ENCODE measurements around the gene SRSF4.

SRSF4 gene

GRCh38 chr1:29162476-29163138, 19.1 kb downstream of the SRSF4 start:
- TF ChIP-seq, protein P1, sequence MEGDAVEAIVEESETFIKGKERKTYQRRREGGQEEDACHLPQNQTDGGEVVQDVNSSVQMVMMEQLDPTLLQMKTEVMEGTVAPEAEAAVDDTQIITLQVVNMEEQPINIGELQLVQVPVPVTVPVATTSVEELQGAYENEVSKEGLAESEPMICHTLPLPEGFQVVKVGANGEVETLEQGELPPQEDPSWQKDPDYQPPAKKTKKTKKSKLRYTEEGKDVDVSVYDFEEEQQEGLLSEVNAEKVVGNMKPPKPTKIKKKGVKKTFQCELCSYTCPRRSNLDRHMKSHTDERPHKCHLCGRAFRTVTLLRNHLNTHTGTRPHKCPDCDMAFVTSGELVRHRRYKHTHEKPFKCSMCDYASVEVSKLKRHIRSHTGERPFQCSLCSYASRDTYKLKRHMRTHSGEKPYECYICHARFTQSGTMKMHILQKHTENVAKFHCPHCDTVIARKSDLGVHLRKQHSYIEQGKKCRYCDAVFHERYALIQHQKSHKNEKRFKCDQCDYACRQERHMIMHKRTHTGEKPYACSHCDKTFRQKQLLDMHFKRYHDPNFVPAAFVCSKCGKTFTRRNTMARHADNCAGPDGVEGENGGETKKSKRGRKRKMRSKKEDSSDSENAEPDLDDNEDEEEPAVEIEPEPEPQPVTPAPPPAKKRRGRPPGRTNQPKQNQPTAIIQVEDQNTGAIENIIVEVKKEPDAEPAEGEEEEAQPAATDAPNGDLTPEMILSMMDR (IDR thresholded peaks at IDR 0.05; ENCODE audit: insufficient read depth, low read length, poor library complexity, severe bottlenecking) = no peak
- Histone ChIP-seq H3K4me3 (replicated peaks; ENCODE audit: low read depth, low read length) (no peak overlapping the region), H3K27me3 (replicated peaks; ENCODE audit: control insufficient read depth, insufficient read depth, low read length) (no peaks in the 10 kb centered on the region), H3K36me3 (ENCODE audit: control insufficient read depth, insufficient read depth, low read length) (peaks cover 16% of the 10 kb centered on the region)
- DNase-seq (ENCODE audit: extremely low read depth, insufficient read length) = no peak

DNA sequence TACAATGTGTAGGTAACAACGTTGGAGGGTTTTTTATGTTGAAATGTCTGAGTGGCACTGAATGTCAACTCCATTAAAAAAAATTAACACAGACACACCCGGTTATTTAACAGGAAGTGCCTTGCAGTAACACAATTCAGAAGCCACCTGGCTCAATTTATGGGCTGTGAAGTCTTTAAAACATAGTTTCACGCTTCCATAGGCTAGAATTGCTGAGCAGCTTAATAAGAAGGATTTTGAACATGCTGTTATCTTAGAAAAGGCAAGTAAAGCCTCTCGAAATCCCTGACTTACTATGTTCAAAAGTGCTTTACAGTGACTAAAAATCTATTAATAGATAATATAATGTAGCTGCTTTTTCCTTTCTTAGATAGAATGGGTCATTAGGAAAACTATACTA, 19.7 kb downstream of the SRSF4 start:
- TF ChIP-seq, protein P1 (IDR thresholded peaks at IDR 0.05; ENCODE audit: insufficient read depth, low read length, poor library complexity, severe bottlenecking) = no peak
- Histone ChIP-seq H3K27me3 (replicated peaks; ENCODE audit: control insufficient read depth, insufficient read depth, low read length) (no peaks in the 10 kb centered on the region), H3K4me3 (replicated peaks; ENCODE audit: low read depth, low read length) (no peak overlapping the region), H3K36me3 (ENCODE audit: control insufficient read depth, insufficient read depth, low read length) (peaks cover 16% of the 10 kb centered on the region)
- DNase-seq (ENCODE audit: extremely low read depth, insufficient read length) = no peak

DNA sequence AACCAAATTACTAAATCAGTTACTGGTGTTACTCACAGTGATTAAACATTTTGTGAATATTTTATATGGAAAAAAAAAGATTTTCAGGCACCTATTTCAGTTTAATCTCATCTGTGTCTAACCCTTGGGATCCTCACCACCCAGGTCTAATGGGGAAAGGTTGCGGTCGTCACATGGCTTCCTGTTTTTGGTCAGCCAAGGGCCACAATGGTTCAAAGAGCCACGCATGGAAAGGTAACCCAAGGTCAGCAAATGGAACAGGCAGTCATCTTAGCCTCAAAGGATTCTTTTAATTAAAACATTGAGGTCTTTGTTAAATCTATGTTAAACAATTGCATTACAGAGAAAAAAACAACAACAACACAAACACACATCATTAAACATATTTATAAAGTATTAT, 21.9 kb downstream of the SRSF4 start:
- TF ChIP-seq, protein P1 (IDR thresholded peaks at IDR 0.05; ENCODE audit: insufficient read depth, low read length, poor library complexity, severe bottlenecking) = no peak
- DNase-seq (ENCODE audit: extremely low read depth, insufficient read length) = no peak
- H3K36me3 ChIP-seq (ENCODE audit: control insufficient read depth, insufficient read depth, low read length) = peaks cover 14% of the 10 kb centered on the region
- H3K4me3 ChIP-seq (replicated peaks; ENCODE audit: low read depth, low read length) = no peak overlapping the region
- H3K27me3 ChIP-seq (replicated peaks; ENCODE audit: control insufficient read depth, insufficient read depth, low read length) = no peaks in the 10 kb centered on the region

DNA sequence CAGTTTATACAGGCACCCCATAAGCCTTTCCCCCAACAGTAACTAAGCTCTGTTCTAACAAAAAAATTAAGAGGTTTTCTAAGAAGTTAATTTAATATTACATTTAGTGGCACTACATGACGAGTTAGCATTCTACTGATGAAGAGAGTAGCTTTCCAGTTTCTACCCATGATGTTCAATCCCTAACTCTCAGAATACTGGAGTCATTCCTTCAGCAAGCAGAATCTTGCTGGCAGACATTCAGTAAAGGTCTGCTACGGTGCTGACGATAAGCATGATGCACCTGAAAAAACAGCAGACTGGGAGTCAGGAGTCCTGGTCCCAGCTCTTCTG, 24.5 kb downstream of the SRSF4 start:
- no peaks in the 10 kb centered on the region for H3K27me3 ChIP-seq (replicated peaks; ENCODE audit: control insufficient read depth, insufficient read depth, low read length)
- H3K36me3 ChIP-seq (ENCODE audit: control insufficient read depth, insufficient read depth, low read length) = peaks cover 18% of the 10 kb centered on the region
- TF ChIP-seq, protein P1 (IDR thresholded peaks at IDR 0.05; ENCODE audit: insufficient read depth, low read length, poor library complexity, severe bottlenecking) = no peak
- H3K4me3 ChIP-seq (replicated peaks; ENCODE audit: low read depth, low read length) = no peak overlapping the region
- DNase-seq (ENCODE audit: extremely low read depth, insufficient read length) = no peak

- Histone ChIP-seq H3K27me3 (replicated peaks; ENCODE audit: control insufficient read depth, insufficient read depth, low read length) (no peaks in the 10 kb centered on the region), H3K36me3 (ENCODE audit: control insufficient read depth, insufficient read depth, low read length) (peaks cover 18% of the 10 kb centered on the region), H3K4me3 (replicated peaks; ENCODE audit: low read depth, low read length) (no peak overlapping the region)
- TF ChIP-seq, protein P1 (IDR thresholded peaks at IDR 0.05; ENCODE audit: insufficient read depth, low read length, poor library complexity, severe bottlenecking) = no peak
- no peak for DNase-seq (ENCODE audit: extremely low read depth, insufficient read length)
Measured at GRCh38 chr1:29156543-29157268, 25.0 kb downstream of the SRSF4 start.

Data from GM06990 (cell line).